NCI-H1417 (cell line): Measurements from ENCODE around the gene HOXA1.
A peak's percentile ranks its signal among the peaks of the same experiment; 100 is the strongest.

ENCODE experiments used
- DNase-seq, 3 experiments: peaks; one replicate each; lab custom pipeline; 2025; lab: John Stamatoyannopoulos, UW

HOXA1 gene

GRCh38 chr7:27095897-27096767, at the start of gene HOXA1:
Gene HOXA1, minus strand, starts transcription at chr7:27096000. Its CDS starts 88 bp downstream, at chr7:27095912.
- peak; percentile 91 to 96 (median 95) for DNase-seq

- no peak for DNase-seq
These were observed 49.5 kb upstream of the HOXA1 start for GRCh38 chr7:27145165-27145913.

DNA sequence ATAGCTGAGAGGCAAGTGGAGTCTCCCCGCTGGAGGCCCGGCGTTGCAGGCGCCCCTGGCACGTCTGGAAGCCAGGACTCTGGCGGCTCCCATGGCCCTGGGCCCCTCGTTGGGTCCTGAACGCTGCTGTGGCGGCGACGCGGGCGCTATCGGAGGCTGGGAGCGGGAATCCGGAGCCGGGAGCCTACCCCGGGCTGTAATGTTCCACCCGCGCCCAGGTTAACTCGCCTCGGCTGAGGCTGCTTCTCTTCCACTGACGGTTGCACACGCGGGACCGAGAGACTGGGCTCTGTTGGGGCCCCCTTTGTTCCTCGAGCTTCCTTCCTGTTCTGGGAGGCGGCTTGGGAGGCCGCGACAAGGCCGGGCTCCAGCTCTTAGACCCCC, 49.0 kb upstream of the HOXA1 start:
- no peak for DNase-seq

DNA sequence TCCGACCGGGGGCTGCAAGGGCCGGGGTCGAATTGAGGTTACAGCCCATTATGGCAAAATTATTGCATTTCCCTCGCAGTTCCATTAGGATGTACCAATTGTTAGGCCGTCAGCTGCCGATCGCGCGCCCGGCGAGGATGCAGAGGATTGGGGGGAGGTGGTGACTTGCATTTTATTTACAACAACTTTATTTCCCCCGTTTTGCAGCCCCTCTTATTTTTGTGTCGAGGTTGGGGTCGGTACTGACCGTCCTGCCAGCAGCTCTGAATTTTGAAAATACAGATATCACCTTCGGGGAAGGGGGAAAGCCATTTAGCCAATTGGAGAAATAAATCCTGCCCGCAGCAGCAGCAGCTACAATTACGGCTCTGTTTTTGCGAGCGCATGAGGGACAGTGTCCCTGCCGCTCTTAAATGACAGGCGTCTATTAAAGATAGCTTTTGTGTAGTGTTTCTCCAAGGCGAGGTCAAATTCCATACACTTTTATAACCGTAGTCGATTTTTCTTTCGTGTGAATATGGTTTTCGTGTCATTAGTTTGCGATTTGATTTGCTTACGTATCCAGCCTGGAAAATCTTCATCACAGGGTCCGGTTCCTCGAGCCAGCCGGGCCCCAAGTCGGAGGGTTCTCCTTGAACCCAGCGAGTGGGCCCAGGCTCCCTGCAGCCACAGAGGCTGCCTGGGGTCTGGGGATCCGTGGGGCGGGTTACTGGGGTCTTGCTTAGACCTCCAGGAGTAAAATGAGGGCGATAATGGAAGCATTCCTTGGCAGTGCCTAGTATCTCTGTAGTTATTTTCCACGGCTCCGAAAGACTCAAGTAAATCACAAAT, 48.4 kb upstream of the HOXA1 start:
- DNase-seq, result no peak

GRCh38 chr7:27143023-27143949, 47.5 kb upstream of the HOXA1 start, which contains the start of gene HOXA5:
Gene HOXA5, minus strand, starts transcription at chr7:27143681. Its CDS starts 74 bp downstream, at chr7:27143607.
- DNase-seq, result peak; percentile 64 to 93 (median 76)

GRCh38 chr7:27142580-27143022, 46.8 kb upstream of the HOXA1 start:
- DNase-seq, result peak in 2 of 3 experiments; percentile 67 to 70

DNA sequence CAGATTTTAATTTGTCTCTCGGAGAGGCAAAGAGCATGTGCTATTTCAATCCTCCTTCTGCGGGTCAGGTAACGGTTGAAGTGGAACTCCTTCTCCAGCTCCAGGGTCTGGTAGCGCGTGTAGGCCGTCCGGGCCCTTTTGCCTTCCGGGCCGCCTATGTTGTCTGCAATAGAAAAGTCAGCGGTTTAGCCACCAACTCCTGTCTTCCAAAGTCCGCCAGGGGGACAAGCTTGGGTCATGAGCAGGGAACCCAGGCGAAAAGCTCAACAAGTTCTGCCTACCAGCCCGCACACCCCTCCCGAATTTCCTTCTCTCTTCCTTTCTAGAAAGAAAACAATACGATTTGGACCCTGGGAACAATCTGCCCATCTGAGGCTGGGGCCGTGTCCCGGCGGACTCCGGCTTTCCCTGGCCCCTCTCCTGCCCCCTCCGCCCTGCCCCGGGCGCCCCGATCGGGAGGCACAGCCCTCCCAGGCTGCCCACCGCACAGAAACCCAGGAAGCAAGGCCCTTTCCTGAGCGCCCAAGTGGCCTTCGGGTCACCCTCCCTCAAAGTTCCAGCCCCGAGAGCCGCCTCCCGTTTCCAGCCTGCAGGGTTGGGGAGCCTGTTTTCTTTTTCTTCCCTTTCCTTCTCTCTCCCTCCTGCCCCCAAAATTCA, 46.3 kb upstream of the HOXA1 start:
- peak in 2 of 3 experiments; percentile 37 to 45 for DNase-seq

DNA sequence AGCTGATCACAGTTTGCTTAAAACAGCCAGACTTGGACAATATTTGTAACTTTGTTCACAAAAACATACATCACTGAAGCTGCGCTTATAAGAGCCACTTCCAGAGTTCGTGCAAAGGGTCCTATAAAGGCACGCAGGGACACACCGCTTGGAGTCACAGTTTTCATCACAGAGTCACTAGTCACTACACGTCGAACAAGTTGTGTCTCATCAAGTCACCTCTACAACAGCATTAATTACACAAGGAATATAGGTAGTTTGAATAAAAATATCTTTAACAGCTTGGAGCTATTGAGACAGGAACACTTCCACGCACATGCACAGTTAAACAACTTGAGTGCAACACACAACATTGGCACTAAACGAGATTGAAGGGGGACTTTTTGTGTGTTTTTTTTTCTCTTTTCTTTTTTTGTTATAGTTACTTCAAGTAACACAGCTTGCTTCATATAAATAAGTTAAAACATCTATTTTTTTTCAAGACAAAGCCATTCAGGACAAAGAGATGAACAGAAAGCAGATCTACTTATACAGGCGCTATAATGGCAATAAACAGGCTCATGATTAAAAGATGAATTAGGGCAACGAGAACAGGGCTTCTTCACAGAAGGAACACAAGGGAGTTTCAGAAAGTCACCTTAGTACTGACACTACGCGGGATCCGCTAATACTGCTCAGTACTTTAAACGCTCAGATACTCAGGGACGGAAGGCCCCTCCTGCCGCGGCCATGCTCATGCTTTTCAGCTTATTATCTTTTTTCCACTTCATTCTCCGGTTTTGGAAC, 45.5 kb upstream of the HOXA1 start:
- peak in 1 of 3 experiments; percentile 37 for DNase-seq

DNA sequence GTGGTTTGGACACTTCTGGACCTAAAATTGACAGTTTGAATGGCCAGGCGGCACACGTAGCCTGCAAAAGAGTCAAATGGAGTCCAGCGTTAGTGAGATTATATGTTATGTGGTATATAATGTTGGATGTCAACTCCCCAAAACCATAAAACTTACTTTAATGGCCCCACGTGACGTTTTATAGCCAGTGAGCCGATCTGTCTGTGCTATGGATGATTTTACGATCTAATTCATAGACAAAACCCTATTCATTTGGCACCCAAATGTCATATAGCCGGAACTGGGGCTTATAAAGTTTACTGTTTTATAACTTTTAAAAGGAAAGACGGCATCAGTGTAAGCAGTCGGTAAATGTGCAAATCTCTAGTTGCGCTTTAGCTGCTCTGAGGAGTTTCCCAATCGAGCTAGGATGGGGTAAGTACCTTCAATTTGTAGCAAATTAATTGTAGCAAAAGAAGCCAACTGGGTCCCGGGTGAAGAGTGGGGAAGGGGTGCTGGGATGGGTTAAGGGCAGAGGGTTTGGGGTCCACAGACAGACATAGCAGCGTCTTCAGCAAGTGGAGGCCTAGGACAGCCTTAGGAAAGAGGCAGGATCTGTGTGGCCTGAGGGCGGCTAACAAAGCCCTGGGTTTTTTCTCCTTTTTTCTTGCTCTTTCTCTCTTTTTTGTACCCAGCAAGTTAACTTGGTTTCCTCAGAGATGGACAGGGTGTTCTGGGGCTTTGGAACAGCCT, 44.5 kb upstream of the HOXA1 start:
- no peak for DNase-seq

DNA sequence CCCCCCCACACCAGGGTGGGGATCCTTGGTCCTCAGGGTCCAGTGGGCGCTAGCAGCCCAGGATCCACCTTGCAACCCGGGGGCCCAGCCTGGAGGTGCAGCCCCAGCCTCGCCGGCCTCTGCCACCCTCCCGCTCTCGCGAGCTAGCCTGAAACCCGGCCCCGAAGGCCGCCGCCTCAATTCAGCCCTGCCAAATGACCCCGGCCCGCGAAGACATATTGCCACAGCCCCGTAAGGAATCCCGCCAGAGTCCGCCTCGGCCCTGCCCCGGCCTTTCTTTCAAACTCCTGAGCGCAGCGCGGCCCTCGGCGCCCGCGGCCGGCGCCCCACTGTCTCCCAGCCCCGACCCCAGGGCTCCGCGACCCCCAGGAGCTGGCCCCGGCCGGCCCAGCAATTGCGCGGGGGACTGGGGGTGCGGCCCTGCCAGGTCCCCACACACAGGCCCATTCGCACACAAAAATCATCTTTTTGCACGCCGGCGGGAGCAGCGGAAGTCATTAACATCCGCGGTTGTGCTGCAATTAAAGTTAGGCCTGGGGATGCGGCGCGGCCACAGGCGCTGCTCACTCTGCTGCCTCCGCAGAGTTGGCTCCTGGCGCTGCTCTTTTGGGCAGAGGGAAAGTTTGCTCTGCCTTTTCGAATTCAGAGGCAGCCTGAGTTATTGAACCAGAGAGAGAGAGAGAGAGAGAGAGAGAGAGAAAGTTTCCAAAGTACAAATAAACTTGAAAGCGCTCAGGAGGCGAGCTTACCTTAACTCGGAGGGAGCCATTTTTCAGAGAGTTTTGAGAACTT, 43.7 kb upstream of the HOXA1 start:
- no peak for DNase-seq

- DNase-seq, result no peak
These were observed 43.2 kb upstream of the HOXA1 start for GRCh38 chr7:27138985-27139333.

DNA sequence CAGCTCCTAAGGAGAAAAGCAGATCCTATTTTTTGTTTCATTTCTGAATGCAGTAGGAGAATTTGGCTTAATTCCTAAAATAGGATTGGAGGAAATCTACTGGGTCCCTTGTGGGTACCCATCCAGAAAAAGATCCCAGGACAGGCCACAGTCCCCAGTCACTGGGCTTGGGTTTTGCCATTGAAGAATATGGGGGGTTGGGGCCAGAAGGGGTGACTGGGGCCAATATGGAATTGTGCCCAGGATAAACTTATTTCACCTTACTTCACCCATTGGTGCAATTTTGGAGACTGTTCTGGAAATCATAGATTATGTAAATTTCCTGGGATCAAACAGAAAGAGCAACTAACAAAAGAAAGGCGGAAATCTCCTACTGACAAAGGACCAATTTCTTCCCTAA, 42.7 kb upstream of the HOXA1 start:
- no peak for DNase-seq

GRCh38 chr7:27137640-27138315, 42.0 kb upstream of the HOXA1 start:
- DNase-seq, result no peak

GRCh38 chr7:27134392-27134791, 38.6 kb upstream of the HOXA1 start:
- no peak for DNase-seq

GRCh38 chr7:27133409-27134231, 37.8 kb upstream of the HOXA1 start:
- DNase-seq, result peak in 1 of 3 experiments; percentile 34

DNA sequence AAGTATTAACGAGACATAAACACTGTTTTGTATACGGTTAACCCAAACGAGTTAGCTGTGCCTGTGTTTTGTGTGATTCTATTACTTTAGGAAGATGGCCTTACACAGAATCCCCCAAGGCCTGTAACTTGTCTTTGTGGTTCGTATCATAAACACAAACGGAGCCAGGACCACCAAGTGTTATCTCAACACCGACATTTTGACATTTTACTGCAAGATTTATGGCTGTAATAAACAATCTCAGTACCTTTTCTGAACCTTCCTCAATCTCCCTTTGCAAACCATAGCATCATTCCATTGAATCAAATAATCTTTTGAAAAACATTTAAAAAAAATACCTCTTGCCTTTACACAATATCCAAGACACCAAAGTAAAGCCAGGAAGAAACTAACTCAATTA, 37.2 kb upstream of the HOXA1 start:
- peak in 1 of 3 experiments; percentile 24 for DNase-seq

GRCh38 chr7:27132214-27132613, 36.4 kb upstream of the HOXA1 start:
- DNase-seq, result peak in 1 of 3 experiments; percentile 36
